Panc1 (cell line): ENCODE data around the gene TPRG1. TPM values are rescaled to one million over a fixed set of nuclear protein-coding genes. Genes with fewer than 3 reads are reported as not detected.
A peak's percentile ranks its signal among the peaks of the same experiment; 100 is the strongest.

Experiments
- ATAC-seq: fragments of 200-7000 bp; cut with Tn5 transposase; 2 replicates; pipeline ENCODE4 v1.9.1; 2020; ENCODE audit warnings: mild to moderate bottlenecking, moderate library complexity
- Bru-seq: library from RNA; stranded (reverse); fragments of 400-500 nt; gene quantifications from one replicate; lab custom pipeline; 2021; lab: Mats Ljungman, UMichigan
- BruChase-seq, 2 experiments: library from RNA; stranded (reverse); fragments of 400-500 nt; gene quantifications; one replicate each; lab custom pipeline; 2021; lab: Mats Ljungman, UMichigan
- BruUV-seq: library from RNA; stranded (reverse); fragments of 400-500 nt; replicated peaks from 2 replicates; lab custom pipeline; 2021; lab: Mats Ljungman, UMichigan
- CTCF ChIA-PET: fragments of 300-600 bp; sonication (Branson Sonifier 250); formaldehyde crosslinking; loops from one replicate; lab custom pipeline; 2022; ENCODE audit warnings: antibody characterized with exemption; lab: Charles Lee
- POLR2A ChIA-PET: fragments of 300-600 bp; sonication (Branson Sonifier 250); formaldehyde crosslinking; loops from one replicate; lab custom pipeline; 2022; ENCODE audit warnings: antibody characterized with exemption; lab: Charles Lee
- DNase-seq: peaks from one replicate; pipeline ENCODE4 v3.0.0-alpha.2; 2010; ENCODE audit warnings: low read depth, low spot score
- H3K27ac ChIP-seq: 2 replicates; pipeline ENCODE4 v1.5.1; 2011; ENCODE audit warnings: mild to moderate bottlenecking, low read length, inconsistent platforms
- H3K27me3 ChIP-seq: fragments of 200-500 bp; sonication (Bioruptor generic); 2 replicates; pipeline ENCODE4 v1.6.0; 2014; ENCODE audit warnings: low read length, inconsistent platforms; ENCODE audit not compliant: control insufficient read depth, insufficient read depth
- H3K36me3 ChIP-seq: fragments of 200-500 bp; sonication (Bioruptor generic); 2 replicates; pipeline ENCODE4 v1.5.1; 2014; ENCODE audit warnings: inconsistent platforms, mild to moderate bottlenecking, low read length, moderate library complexity; ENCODE audit not compliant: control insufficient read depth, insufficient read depth
- H3K4me1 ChIP-seq: 2 replicates; pipeline ENCODE4 v1.5.1; 2011; ENCODE audit warnings: inconsistent platforms, mild to moderate bottlenecking, low read length, moderate library complexity; ENCODE audit not compliant: control insufficient read depth, insufficient read depth
- H3K4me3 ChIP-seq, 2 experiments: 2 replicates each; pipeline ENCODE4 v1.5.1; 2011 to 2012; ENCODE audit warnings: low read depth in 2 of 2, low read length in 2 of 2, mild to moderate bottlenecking in 2 of 2, inconsistent platforms in 1 of 2, moderate library complexity in 1 of 2
- H3K9me3 ChIP-seq: fragments of 200-500 bp; sonication (Bioruptor generic); 2 replicates; pipeline ENCODE4 v1.5.1; 2014; ENCODE audit warnings: low read depth, mild to moderate bottlenecking, inconsistent platforms, low read length, moderate library complexity; ENCODE audit not compliant: control insufficient read depth, insufficient read depth
- POLR2AphosphoS5 ChIP-seq: IDR thresholded peaks from 2 replicates; pipeline ENCODE4 v1.6.1; 2012; ENCODE audit warnings: mild to moderate bottlenecking, low read depth, low read length, moderate library complexity
- SIN3A ChIP-seq: IDR thresholded peaks from 2 replicates; pipeline ENCODE4 v1.6.1; 2012; ENCODE audit warnings: low read depth, mild to moderate bottlenecking, low read length, moderate library complexity, borderline replicate concordance; ENCODE audit not compliant: insufficient read depth
- TCF7L2 ChIP-seq: IDR thresholded peaks from 2 replicates; pipeline ENCODE4 v1.6.1; 2011; ENCODE audit warnings: mild to moderate bottlenecking, low read depth, low read length, inconsistent platforms
- in situ Hi-C: cut with HindIII; loops from 2 replicates; pipeline ENCODE4 v1.10.0; 2016; ENCODE audit warnings: low sequenced_read_pairs, low pct_unique_long_range_greater_than_20kb
- intact Hi-C: fragments of 100-400 bp; cut with micrococcal nuclease; formaldehyde crosslinking; loops from one replicate; pipeline ENCODE4 v1.10.0; 2022; ENCODE audit not compliant: unreplicated experiment
- long read RNA-seq: library from polyadenylated mRNA; unstranded; transcript quantifications from one replicate; pipeline ENCODE4 v2.0.0, GENCODE V29; 2021; ENCODE audit not compliant: unreplicated experiment
- polyA plus RNA-seq: library from polyadenylated mRNA; unstranded; fragments of >200 nt; gene quantifications from one replicate; pipeline ENCODE4 v1.2.1, GENCODE V29; 2012; ENCODE audit warnings: missing spikeins; ENCODE audit not compliant: insufficient read length
- total RNA-seq: library from RNA; stranded (reverse); gene quantifications from one replicate; pipeline ENCODE4 v1.2.1, GENCODE V29; 2021; ENCODE audit not compliant: unreplicated experiment
- TF ChIP-seq, protein P1 (sequence below): fragments of 450-650 bp; IDR thresholded peaks from 2 replicates; pipeline ENCODE4 v1.5.1; 2017; ENCODE audit warnings: mild to moderate bottlenecking
- TF ChIP-seq, protein P2 (sequence below), 2 experiments: IDR thresholded peaks; 2 replicates each; pipeline ENCODE4 v1.6.1; 2011 to 2012; ENCODE audit warnings: low read depth in 2 of 2, control low read depth in 1 of 2, low read length in 1 of 2, mild to moderate bottlenecking in 1 of 2, moderate library complexity in 1 of 2; ENCODE audit not compliant: insufficient read depth in 1 of 2

Gene TPRG1, protein sequence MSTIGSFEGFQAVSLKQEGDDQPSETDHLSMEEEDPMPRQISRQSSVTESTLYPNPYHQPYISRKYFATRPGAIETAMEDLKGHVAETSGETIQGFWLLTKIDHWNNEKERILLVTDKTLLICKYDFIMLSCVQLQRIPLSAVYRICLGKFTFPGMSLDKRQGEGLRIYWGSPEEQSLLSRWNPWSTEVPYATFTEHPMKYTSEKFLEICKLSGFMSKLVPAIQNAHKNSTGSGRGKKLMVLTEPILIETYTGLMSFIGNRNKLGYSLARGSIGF
- not detected for total RNA-seq
- not detected for polyA plus RNA-seq
- Bru-seq, nascent RNA: percentile 21 among the genes with signal in this experiment
- percentile 25 among the genes with signal in this experiment for BruChase-seq, experiment 1, labeled RNA remaining after a 2-hour chase
- BruChase-seq, experiment 2, labeled RNA remaining after a 6-hour chase: percentile 22 among the genes with signal in this experiment
- long read RNA-seq: 0 reads

DNA sequence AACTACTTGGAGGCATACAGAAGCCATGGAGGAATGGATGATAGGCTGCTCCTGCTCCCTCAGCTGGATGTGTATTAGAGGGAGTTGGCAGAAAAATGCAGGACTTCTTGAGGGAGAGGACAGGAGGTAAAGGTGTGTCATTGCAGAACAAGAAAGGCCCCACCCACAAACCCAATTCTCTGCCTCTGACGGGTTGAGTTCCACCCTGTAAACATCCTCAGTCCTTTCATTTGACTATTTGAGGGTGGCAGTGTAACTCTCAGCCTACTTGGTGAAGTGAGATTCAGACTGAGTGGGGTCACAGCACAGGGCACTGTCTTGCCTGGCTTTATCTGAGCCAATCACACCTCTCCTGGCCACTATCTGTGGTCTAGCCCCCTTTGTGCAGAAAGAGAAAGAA lies at the start of gene TPRG1:
TSS of gene TPRG1 (plus strand) at position 265 of the 400 bp plus-strand sequence. CDS start 35,414 bp downstream, outside the sequence.
- H3K36me3 ChIP-seq: no peaks in the 10 kb centered on the region
- intact Hi-C loops: no loop called here
- H3K4me1 ChIP-seq: no peaks in the 10 kb centered on the region
- POLR2A ChIA-PET: no interaction called here
- H3K27ac ChIP-seq: no peak within 1 kb of the TSS
- TF ChIP-seq TCF7L2 (no peak), SIN3A (no peak)
- in situ Hi-C loops: no loop called here
- H3K4me3 ChIP-seq: no peak within 1 kb of the TSS
- no peaks in the 10 kb centered on the region for H3K9me3 ChIP-seq
- no peaks in the 10 kb centered on the region for H3K27me3 ChIP-seq
- DNase-seq (no peak), ATAC-seq (no peak)
- CTCF ChIA-PET: no interaction called here
- BruUV-seq: no TSS peak

DNA sequence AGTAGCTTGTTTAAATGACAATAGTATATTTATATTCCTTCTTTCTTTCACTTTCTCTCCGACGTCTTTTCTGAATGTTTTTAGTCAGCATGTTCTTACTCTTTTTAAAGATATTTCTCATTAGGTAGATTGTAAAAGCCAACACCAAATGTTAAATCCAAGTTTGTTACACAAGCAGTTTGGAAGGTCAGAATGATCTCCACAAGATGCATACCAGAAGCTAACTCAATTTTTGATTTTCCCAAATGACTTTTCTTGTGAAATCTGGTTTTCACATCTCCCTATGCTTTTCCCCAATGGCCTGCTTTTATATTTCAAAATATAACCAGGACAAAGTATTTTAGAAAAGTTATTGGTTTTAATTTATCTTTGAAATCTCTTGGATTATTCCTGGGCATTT lies 49.7 kb upstream of the TPRG1 start:
- ATAC-seq: no peak
- no peaks in the 10 kb centered on the region for H3K4me1 ChIP-seq
- H3K27me3 ChIP-seq: peaks cover 11% of the 10 kb centered on the region
- DNase-seq: no peak
- POLR2A ChIA-PET: no interaction called here
- no peak overlapping the region for H3K4me3 ChIP-seq
- BruUV-seq: no TSS peak
- TF ChIP-seq TCF7L2 (no peak), POLR2AphosphoS5 (no peak)
- H3K36me3 ChIP-seq: no peaks in the 10 kb centered on the region
- H3K27ac ChIP-seq: no peak overlapping the region
- H3K9me3 ChIP-seq: peaks cover 8% of the 10 kb centered on the region; the same call in 1 of the 2 replicates
- in situ Hi-C loops: no loop called here
- intact Hi-C loops: no loop called here
- CTCF ChIA-PET: no interaction called here

DNA sequence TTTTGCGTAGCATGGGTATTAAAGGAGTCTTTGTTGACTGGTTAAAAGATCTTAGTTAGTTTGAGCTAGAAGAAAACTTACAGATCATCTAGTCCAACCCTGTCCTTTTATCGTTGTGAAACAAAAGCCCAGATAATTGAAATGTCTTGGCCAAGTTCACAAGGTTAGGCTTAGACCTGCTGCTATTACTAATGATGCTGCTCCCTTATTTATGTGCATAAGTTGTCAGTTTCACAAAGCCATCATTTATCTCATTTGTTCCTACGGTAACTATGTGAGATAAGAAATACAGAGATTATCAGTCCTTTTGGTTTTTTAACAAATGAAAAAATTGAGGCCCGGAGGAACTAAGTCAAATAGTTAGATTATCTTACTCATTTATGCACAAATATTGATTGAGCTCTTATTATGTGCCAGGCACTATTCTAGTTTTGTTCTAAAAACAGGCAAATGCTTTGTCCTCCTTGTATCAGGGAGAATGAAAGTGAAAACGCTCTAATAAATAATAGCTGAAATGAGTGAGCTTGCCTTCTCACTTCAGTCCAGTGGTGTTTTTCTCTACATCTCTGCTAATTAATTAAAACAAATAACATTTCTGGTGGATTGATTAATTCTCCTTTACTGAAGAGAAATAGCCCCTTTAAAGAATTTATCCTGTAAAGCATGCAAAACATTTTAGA lies 49.1 kb upstream of the TPRG1 start:
- in situ Hi-C loops: no loop called here
- intact Hi-C loops: no loop called here
- Histone ChIP-seq H3K9me3 (peaks cover 8% of the 10 kb centered on the region; the same call in 1 of the 2 replicates), H3K4me1 (no peaks in the 10 kb centered on the region), H3K27ac (no peak overlapping the region), H3K36me3 (no peaks in the 10 kb centered on the region), H3K27me3 (peaks cover 11% of the 10 kb centered on the region), H3K4me3 (no peak overlapping the region)
- no TSS peak for BruUV-seq
- TF ChIP-seq POLR2AphosphoS5 (no peak), TCF7L2 (no peak)
- TF ChIP-seq, protein P1, sequence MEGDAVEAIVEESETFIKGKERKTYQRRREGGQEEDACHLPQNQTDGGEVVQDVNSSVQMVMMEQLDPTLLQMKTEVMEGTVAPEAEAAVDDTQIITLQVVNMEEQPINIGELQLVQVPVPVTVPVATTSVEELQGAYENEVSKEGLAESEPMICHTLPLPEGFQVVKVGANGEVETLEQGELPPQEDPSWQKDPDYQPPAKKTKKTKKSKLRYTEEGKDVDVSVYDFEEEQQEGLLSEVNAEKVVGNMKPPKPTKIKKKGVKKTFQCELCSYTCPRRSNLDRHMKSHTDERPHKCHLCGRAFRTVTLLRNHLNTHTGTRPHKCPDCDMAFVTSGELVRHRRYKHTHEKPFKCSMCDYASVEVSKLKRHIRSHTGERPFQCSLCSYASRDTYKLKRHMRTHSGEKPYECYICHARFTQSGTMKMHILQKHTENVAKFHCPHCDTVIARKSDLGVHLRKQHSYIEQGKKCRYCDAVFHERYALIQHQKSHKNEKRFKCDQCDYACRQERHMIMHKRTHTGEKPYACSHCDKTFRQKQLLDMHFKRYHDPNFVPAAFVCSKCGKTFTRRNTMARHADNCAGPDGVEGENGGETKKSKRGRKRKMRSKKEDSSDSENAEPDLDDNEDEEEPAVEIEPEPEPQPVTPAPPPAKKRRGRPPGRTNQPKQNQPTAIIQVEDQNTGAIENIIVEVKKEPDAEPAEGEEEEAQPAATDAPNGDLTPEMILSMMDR: no peak
- TF ChIP-seq, protein P2, sequence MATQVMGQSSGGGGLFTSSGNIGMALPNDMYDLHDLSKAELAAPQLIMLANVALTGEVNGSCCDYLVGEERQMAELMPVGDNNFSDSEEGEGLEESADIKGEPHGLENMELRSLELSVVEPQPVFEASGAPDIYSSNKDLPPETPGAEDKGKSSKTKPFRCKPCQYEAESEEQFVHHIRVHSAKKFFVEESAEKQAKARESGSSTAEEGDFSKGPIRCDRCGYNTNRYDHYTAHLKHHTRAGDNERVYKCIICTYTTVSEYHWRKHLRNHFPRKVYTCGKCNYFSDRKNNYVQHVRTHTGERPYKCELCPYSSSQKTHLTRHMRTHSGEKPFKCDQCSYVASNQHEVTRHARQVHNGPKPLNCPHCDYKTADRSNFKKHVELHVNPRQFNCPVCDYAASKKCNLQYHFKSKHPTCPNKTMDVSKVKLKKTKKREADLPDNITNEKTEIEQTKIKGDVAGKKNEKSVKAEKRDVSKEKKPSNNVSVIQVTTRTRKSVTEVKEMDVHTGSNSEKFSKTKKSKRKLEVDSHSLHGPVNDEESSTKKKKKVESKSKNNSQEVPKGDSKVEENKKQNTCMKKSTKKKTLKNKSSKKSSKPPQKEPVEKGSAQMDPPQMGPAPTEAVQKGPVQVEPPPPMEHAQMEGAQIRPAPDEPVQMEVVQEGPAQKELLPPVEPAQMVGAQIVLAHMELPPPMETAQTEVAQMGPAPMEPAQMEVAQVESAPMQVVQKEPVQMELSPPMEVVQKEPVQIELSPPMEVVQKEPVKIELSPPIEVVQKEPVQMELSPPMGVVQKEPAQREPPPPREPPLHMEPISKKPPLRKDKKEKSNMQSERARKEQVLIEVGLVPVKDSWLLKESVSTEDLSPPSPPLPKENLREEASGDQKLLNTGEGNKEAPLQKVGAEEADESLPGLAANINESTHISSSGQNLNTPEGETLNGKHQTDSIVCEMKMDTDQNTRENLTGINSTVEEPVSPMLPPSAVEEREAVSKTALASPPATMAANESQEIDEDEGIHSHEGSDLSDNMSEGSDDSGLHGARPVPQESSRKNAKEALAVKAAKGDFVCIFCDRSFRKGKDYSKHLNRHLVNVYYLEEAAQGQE (IDR thresholded peaks at IDR 0.05; ENCODE audit: insufficient read depth in 1 of 2, low read depth in 2 of 2, low read length in 1 of 2): no peak
- ChIA-PET CTCF (no interaction called here), POLR2A (no interaction called here)
- ATAC-seq (no peak), DNase-seq (no peak)
